MM.1S (cell line): ENCODE results near the gene AKAP4.

Experiments
- DNase-seq: peaks from one replicate; pipeline ENCODE4 v3.0.0-alpha.2; 2015
- H2AFZ ChIP-seq: fragments of 300-600 bp; sonication (generic); 2 replicates; pipeline ENCODE4 v1.6.0; 2016; ENCODE audit warnings: antibody characterized with exemption, low read length
- H3F3A ChIP-seq: fragments of 300-600 bp; sonication (generic); 2 replicates; pipeline ENCODE4 v1.6.1; 2016; ENCODE audit warnings: mild to moderate bottlenecking, antibody characterized with exemption, low read length, moderate library complexity, mixed read lengths; ENCODE audit not compliant: insufficient read depth
- H3K27ac ChIP-seq: fragments of 300-600 bp; sonication (generic); 2 replicates; pipeline ENCODE4 v1.5.1; 2016; ENCODE audit warnings: mild to moderate bottlenecking, low read length
- H3K27me3 ChIP-seq: fragments of 300-600 bp; sonication (generic); replicated peaks from 2 replicates; pipeline ENCODE4 v1.6.0; 2016; ENCODE audit warnings: low read length; ENCODE audit not compliant: insufficient read depth
- H3K36me3 ChIP-seq: fragments of 300-600 bp; sonication (generic); replicated peaks from 2 replicates; pipeline ENCODE4 v1.6.1; 2016; ENCODE audit warnings: mild to moderate bottlenecking, low read length, mixed read lengths; ENCODE audit not compliant: insufficient read depth
- H3K4me1 ChIP-seq: fragments of 300-600 bp; sonication (generic); 2 replicates; pipeline ENCODE4 v1.6.1; 2016; ENCODE audit warnings: low read length, mixed read lengths
- H3K4me2 ChIP-seq: fragments of 300-600 bp; sonication (generic); 2 replicates; pipeline ENCODE4 v1.6.0; 2016; ENCODE audit warnings: low read depth, low read length
- H3K4me3 ChIP-seq: fragments of 300-600 bp; sonication (generic); 2 replicates; pipeline ENCODE4 v1.5.1; 2016; ENCODE audit warnings: low read length, mixed read lengths
- H3K79me2 ChIP-seq: fragments of 300-600 bp; sonication (generic); 2 replicates; pipeline ENCODE4 v1.6.1; 2016; ENCODE audit warnings: mixed run types, low read length, mixed read lengths
- H3K9ac ChIP-seq: fragments of 300-600 bp; sonication (generic); 2 replicates; pipeline ENCODE4 v1.6.1; 2016; ENCODE audit warnings: low read length, mixed read lengths
- H3K9me2 ChIP-seq: fragments of 300-600 bp; sonication (generic); replicated peaks from 2 replicates; pipeline ENCODE4 v1.6.1; 2016; ENCODE audit warnings: mild to moderate bottlenecking, low read length, mixed read lengths; ENCODE audit not compliant: insufficient read depth
- H3K9me3 ChIP-seq: fragments of 300-600 bp; sonication (generic); replicated peaks from 2 replicates; pipeline ENCODE4 v1.6.1; 2016; ENCODE audit warnings: mild to moderate bottlenecking, low read length, mixed read lengths; ENCODE audit not compliant: insufficient read depth
- H4K20me1 ChIP-seq: fragments of 300-600 bp; sonication (generic); 2 replicates; pipeline ENCODE4 v1.6.1; 2016; ENCODE audit warnings: mild to moderate bottlenecking, low read length, moderate library complexity, mixed read lengths; ENCODE audit not compliant: insufficient read depth
- CTCF ChIP-seq: fragments of 300-600 bp; sonication (generic); IDR thresholded peaks from 2 replicates; pipeline ENCODE4 v1.5.1; 2016; ENCODE audit warnings: antibody characterized with exemption, low read length, mixed read lengths
- EZH2 ChIP-seq: fragments of 300-600 bp; sonication (generic); optimal IDR thresholded peaks from 2 replicates; pipeline ENCODE3; 2017; ENCODE audit warnings: low read depth, mild to moderate bottlenecking, antibody characterized with exemption, low read length, mixed read lengths
- EZH2phosphoT487 ChIP-seq: fragments of 300-600 bp; sonication (generic); IDR thresholded peaks from 2 replicates; pipeline ENCODE4 v1.6.1; 2018; ENCODE audit warnings: antibody characterized with exemption, low read length

Gene AKAP4

GRCh38 chrX:50200907-50201306, at the start of gene AKAP4:
AKAP4 (minus strand) TSS chrX:50201007; CDS start chrX:50200889, 118 bp downstream.
- no peak within 1 kb of the TSS for H3K27ac ChIP-seq
- no peaks in the 10 kb centered on the region for H3K9me2 ChIP-seq
- H3K4me3 ChIP-seq = no peak within 1 kb of the TSS
- no peak within 1 kb of the TSS for H3K4me2 ChIP-seq
- DNase-seq = no peak
- H4K20me1 ChIP-seq = no peaks in the 10 kb centered on the region
- no peaks in the 10 kb centered on the region for H3K27me3 ChIP-seq
- no peaks in the 10 kb centered on the region for H3K9me3 ChIP-seq
- H3K4me1 ChIP-seq = peaks cover 4% of the 10 kb centered on the region; the same call in 1 of the 2 replicates
- no peaks in the 10 kb centered on the region for H3F3A ChIP-seq
- H3K9ac ChIP-seq = no peak within 1 kb of the TSS
- no peaks in the 10 kb centered on the region for H3K79me2 ChIP-seq
- H3K36me3 ChIP-seq = no peaks in the 10 kb centered on the region
- TF ChIP-seq EZH2phosphoT487 = no peak
- no peak for TF ChIP-seq CTCF
- TF ChIP-seq EZH2 = no peak
- H2AFZ ChIP-seq = no peak within 1 kb of the TSS

GRCh38 chrX:50211510-50211909, 10.7 kb upstream of the AKAP4 start:
- H3K9me2 ChIP-seq = no peaks in the 10 kb centered on the region
- no peak overlapping the region for H2AFZ ChIP-seq
- no peaks in the 10 kb centered on the region for H3K79me2 ChIP-seq
- TF ChIP-seq CTCF (no peak), EZH2phosphoT487 (no peak), EZH2 (no peak)
- DNase-seq = no peak
- H3K27ac ChIP-seq = no peak overlapping the region
- H3K36me3 ChIP-seq = no peaks in the 10 kb centered on the region
- no peak overlapping the region for H3K4me2 ChIP-seq
- H3K27me3 ChIP-seq = no peaks in the 10 kb centered on the region
- no peaks in the 10 kb centered on the region for H3K4me1 ChIP-seq
- no peaks in the 10 kb centered on the region for H3K9me3 ChIP-seq
- no peak overlapping the region for H3K9ac ChIP-seq
- H4K20me1 ChIP-seq = no peaks in the 10 kb centered on the region
- no peaks in the 10 kb centered on the region for H3F3A ChIP-seq
- H3K4me3 ChIP-seq = no peak overlapping the region

- Histone ChIP-seq H3F3A (no peaks in the 10 kb centered on the region), H3K79me2 (no peaks in the 10 kb centered on the region), H3K4me1 (peaks cover 4% of the 10 kb centered on the region; the same call in 1 of the 2 replicates), H3K27ac (no peak overlapping the region), H2AFZ (no peak overlapping the region), H3K9ac (no peak overlapping the region), H3K9me3 (no peaks in the 10 kb centered on the region), H3K27me3 (no peaks in the 10 kb centered on the region), H3K9me2 (no peaks in the 10 kb centered on the region), H3K36me3 (no peaks in the 10 kb centered on the region), H3K4me3 (no peak overlapping the region), H3K4me2 (no peak overlapping the region), H4K20me1 (no peaks in the 10 kb centered on the region)
- TF ChIP-seq CTCF = no peak
- no peak for TF ChIP-seq EZH2phosphoT487
- no peak for TF ChIP-seq EZH2
- no peak for DNase-seq
These were observed 5.9 kb upstream of the AKAP4 start for GRCh38 chrX:50206753-50207152.
